HG03558 (cell line): Measurements from ENCODE around the gene KLF9.

Experiments
- ATAC-seq: cut with Tn5 transposase; IDR thresholded peaks from one replicate; pipeline ENCODE4 v1.9.1; 2021; ENCODE audit warnings: moderate number of reproducible peaks; ENCODE audit not compliant: unreplicated experiment; ENCODE audit errors: extremely low read depth

The KLF9 gene

GRCh38 chr9:70374962-70375618, 39.4 kb downstream of the KLF9 start:
- ATAC-seq, result no peak

DNA sequence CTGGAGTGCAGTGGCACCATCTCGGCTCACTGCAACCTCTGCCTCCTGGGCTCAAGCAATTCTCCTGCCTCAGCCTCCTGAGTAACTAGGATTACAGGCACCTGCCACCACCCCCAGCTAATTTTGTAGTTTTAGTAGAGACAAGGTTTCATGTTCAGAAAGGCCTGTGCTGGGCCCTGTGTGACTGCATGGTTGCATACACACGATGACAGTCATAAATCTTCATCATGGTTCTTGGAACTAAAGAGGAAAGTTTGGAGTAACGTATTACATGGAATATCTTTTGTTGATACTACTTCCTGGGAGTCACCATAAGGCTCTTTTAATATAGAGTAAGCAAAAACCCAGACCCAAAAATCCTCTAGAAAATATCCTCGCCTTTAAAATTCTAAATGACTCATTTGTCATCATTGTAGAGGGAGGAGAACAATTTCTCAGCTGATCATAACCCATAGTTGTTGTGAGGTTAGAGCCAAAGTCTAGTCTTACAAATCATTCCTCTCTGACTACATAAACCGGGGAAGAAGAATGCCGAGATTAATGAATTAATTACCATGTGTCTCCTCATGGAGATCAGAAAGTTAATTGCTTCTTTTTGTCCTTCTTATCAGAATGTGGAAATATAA, 47.0 kb downstream of the KLF9 start:
- no peak for ATAC-seq

GRCh38 chr9:70363760-70364159, 50.7 kb downstream of the KLF9 start:
- ATAC-seq, result no peak

DNA sequence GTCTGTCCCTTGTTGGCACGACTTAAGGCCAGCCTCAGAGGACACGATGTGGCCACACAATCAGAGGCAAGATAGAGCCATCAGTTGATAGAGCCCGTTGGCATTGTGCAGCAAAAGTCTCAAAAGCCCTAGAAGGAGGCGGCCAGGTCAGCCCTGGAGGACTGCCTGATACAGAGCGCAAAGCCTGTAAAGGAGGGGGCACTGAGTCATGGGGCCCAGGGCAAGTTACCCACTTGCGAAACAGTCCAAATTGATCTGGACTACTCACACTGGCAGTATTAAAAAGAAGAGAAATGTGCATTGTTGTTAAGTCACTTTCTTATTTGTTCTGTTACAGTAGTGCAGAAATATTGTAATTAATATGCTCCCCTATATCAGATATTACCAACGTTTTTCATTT, 51.5 kb downstream of the KLF9 start:
- ATAC-seq, result no peak

DNA sequence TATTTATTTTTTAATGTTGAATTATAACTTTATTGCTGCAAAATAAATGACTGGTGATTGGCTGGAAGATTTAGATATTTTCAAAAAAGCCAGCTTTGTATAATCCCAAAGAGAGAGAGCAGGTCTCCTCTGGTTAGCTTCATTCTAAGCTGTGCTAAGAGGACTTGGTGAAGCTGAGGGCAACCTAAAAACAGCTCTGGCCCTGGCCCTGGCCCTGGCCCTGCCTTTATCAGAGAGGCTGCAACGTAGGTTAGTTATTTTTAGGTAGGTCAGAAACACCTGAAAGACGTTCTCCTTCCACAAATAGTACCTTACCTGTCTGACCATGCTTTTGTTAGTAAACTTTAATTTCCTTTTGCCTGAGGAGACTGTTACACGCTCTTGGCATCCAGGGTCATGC, 58.7 kb downstream of the KLF9 start:
- ATAC-seq, result no peak

DNA sequence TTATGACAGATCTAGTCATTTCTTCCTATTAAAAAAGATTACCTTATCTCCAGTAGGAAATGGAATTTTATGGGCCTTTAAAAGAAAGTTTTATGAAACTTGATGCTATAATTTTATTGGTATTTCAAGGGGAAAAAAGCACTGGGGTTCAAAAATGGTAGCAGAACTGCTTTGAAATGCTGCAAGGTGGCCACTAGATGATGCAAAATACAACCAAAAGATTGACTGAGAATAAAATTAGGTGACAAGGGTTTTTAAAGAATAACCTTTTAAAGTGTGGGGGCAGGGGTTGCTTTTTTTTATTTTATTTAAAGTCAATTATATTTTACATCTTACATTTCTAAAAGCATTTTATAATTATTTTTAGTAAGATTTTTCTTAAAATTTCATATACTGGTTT, 61.7 kb downstream of the KLF9 start:
- ATAC-seq, result no peak

DNA sequence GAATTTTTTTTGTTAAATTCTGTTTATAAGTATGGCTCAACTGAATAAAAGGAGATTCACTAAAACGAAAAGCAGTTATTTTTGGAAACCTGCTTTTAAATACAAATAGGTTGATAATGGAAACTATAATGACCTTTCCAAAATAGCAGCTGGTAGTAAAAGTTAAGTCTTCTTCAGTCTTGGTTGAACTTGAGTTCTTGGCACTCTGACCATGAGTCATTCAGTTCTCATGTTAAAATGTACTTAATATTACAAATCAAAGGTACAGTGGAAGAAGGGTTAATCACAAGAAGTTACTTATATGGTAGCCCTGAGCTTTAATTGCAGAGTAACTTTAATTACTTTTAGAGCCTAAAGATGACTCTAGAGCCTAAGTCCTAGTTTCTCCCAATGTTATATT, 62.1 kb downstream of the KLF9 start:
- no peak for ATAC-seq

DNA sequence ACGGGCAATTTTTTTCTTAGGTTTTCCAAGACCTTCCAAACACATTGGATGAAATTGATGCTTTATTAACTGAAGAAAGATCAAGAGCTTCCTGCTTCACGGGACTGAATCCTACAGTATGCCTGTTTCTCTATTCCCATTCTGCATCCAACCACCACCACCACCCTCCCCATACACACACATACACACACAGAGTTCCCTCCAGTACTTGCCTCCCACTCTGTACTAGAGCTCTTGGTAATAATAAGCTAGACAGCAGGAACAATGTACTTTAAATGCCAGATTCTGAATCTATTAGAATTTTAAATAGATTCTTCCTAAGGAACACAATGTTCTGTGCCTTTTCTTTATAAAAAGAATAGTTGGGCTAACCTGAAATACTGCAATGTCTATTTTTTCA, 67.4 kb downstream of the KLF9 start:
- ATAC-seq, result no peak

- no peak for ATAC-seq
Observed at GRCh38 chr9:70340572-70340971, 73.9 kb downstream of the KLF9 start.
